ENCODE measurements around the gene ANTXRL. TPM values are rescaled to one million over a fixed set of nuclear protein-coding genes. Genes with fewer than 3 reads are reported as not detected.
"Not testable (repeated sequence)": the region's sequence is repeated elsewhere in the genome, so short reads cannot be mapped to it uniquely, and the experiment has no call there.

ANTXRL gene
- total RNA-seq, 1 donor from 2014 or later, result not detected

- intact Hi-C loops (cut with micrococcal nuclease), result no loop called here
Measured at GRCh38 chr10:46327685-46328084, 40.9 kb downstream of the ANTXRL start.

- intact Hi-C loops (cut with micrococcal nuclease), result no loop called here
Measured at GRCh38 chr10:46328853-46329689, 42.3 kb downstream of the ANTXRL start.

GRCh38 chr10:46329690-46330016, 42.9 kb downstream of the ANTXRL start:
- intact Hi-C loops (cut with micrococcal nuclease), result no loop called here

- intact Hi-C loops (cut with micrococcal nuclease), result no loop called here
Measured at GRCh38 chr10:46330894-46331293, 44.1 kb downstream of the ANTXRL start.

- intact Hi-C loops (cut with micrococcal nuclease), result not testable (repeated sequence)
Measured at GRCh38 chr10:46365484-46365883, 78.7 kb downstream of the ANTXRL start.

GRCh38 chr10:46367209-46367608, 80.4 kb downstream of the ANTXRL start:
- intact Hi-C loops (cut with micrococcal nuclease), result not testable (repeated sequence)

- intact Hi-C loops (cut with micrococcal nuclease), result not testable (repeated sequence)
Measured at GRCh38 chr10:46367666-46368240, 81.0 kb downstream of the ANTXRL start.

GRCh38 chr10:46368956-46369355, 82.2 kb downstream of the ANTXRL start:
- intact Hi-C loops (cut with micrococcal nuclease), result not testable (repeated sequence)

- intact Hi-C loops (cut with micrococcal nuclease), result not testable (repeated sequence)
Measured at GRCh38 chr10:46374410-46374809, 87.6 kb downstream of the ANTXRL start.

- intact Hi-C loops (cut with micrococcal nuclease), result not testable (repeated sequence)
Measured at GRCh38 chr10:46375406-46375805, 88.6 kb downstream of the ANTXRL start, which contains the start of gene ANXA8L1. TSS of gene ANXA8L1 (plus strand) at chr10:46375776. CDS start at chr10:46375852, 76 bp downstream.

GRCh38 chr10:46377022-46377421, 90.2 kb downstream of the ANTXRL start:
- intact Hi-C loops (cut with micrococcal nuclease), result not testable (repeated sequence)

- intact Hi-C loops (cut with micrococcal nuclease), result not testable (repeated sequence)
Measured at GRCh38 chr10:46377651-46378050, 90.9 kb downstream of the ANTXRL start.

- intact Hi-C loops (cut with micrococcal nuclease), result not testable (repeated sequence)
Measured at GRCh38 chr10:46378108-46378507, 91.3 kb downstream of the ANTXRL start.

- intact Hi-C loops (cut with micrococcal nuclease), result not testable (repeated sequence)
Measured at GRCh38 chr10:46379233-46379848, 92.5 kb downstream of the ANTXRL start.

Other genes with a start within 250 kb of the ANTXRL start
- not detected in 2 replicates for gene MSMB, start 240.7 kb upstream of the ANTXRL start, total RNA-seq
- gene ANXA8L1, start 88.8 kb downstream of the ANTXRL start, total RNA-seq, result 0.22 and 0.49 TPM in 2 replicates
- gene NPY4R, start 179.0 kb downstream of the ANTXRL start, total RNA-seq, result not detected in 2 replicates